ENCODE measurements around the gene IFT43. TPM values are rescaled to one million over a fixed set of nuclear protein-coding genes. Genes with fewer than 3 reads are reported as not detected.

Gene IFT43
- total RNA-seq, 1 experiment from 2014 or later = 17.5 TPM

DNA sequence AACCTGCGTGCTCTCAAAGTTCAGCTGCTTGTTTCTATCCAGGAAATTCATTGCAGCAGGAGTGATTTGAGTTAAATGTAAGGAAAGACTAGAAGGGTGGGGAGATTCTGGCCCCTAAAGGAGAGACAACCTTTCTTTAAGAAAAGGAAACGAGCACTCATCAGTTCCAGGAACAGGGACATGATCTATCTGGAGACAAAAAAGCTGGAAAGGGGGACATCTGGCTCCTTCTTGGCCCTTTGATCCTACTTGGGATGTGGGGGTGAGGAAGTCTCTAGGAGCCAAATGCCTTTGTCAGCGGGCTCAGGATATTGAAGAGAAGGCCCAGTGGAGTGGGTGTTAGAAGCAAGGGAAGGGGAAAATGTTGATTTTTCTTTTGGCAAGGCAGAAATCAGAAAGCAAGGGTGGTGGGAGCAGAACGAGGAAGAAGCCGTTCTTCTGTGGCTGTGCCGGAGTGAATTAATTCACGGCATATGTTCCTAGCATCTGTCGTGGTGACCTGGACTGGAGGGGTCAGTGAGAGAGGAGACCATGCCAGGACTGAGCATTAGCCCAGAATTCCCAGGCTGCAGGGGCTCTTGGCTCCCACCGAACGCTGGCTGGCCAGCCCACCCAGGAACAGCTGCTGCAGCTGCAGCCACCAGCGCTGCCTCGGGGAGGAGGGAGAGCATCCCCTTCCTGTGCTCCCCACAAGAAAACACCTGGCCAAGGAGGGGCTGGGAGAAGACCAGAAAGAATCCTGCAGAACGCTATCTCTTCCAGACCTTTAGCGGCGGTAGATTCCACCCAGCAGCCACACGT, 103.4 kb downstream of the IFT43 start:
- Mint-ChIP-seq H3K4me3 (no peak overlapping the region), H3K9me3 (no peaks in the 10 kb centered on the region), H3K27ac (peak overlapping the region; percentile 25; the same call in 1 of the 2 replicates), H3K4me1 (peaks cover 44% of the 10 kb centered on the region), H3K36me3 (no peaks in the 10 kb centered on the region), H3K27me3 (ENCODE audit: low read depth) (no peaks in the 10 kb centered on the region; the same call in 1 of the 2 replicates)
- ChIA-PET POLR2A (interaction anchor here (0.7 kb wide), 1 partner anchor 26 kb away, joined by 3 read pairs; no protein-coding TSS in a partner anchor), CTCF (interaction anchor here (0.8 to 1.9 kb wide), 2 partner anchors 38 to 298 kb away, joined by 5 to 10 read pairs (median 5); no protein-coding TSS in a partner anchor)
- ATAC-seq (no peak), DNase-seq (ENCODE audit: low spot score) (no peak)
- TF ChIP-seq ZNF263 (CRISPR knock-in tag; IDR thresholded peaks at IDR 0.05; ENCODE audit: low read depth) = peak; percentile 84
- no peak for TF ChIP-seq IRF2 (CRISPR knock-in tag; IDR thresholded peaks at IDR 0.05; ENCODE audit: borderline replicate concordance, low read depth)

DNA sequence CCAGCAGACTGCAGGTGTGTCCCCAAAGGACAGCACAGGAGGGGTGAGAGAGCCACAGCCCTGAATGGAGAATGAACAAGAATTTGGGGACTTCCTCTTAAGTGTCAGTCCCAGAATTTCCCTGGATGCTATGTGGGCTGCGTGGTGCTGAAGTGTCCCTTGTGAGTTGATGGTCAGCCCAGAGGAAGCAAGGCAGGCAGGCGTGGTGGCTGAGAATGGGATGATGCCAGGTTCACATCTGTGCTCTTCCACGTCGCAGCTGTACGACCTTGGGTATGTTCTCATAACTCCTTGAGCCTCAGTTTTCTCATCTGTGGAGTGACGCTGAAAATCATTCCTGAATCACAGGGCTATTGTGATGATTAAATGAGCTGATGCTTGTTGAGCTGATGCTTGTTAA, 104.0 kb downstream of the IFT43 start:
- POLR2A ChIA-PET = no interaction called here
- DNase-seq (ENCODE audit: low spot score) (no peak), ATAC-seq (0 out of 2 replicates have a peak, but pooled peaks have one; percentile 10)
- H3K4me3 Mint-ChIP-seq = no peak overlapping the region
- no peaks in the 10 kb centered on the region for H3K36me3 Mint-ChIP-seq
- TF ChIP-seq, protein P1, sequence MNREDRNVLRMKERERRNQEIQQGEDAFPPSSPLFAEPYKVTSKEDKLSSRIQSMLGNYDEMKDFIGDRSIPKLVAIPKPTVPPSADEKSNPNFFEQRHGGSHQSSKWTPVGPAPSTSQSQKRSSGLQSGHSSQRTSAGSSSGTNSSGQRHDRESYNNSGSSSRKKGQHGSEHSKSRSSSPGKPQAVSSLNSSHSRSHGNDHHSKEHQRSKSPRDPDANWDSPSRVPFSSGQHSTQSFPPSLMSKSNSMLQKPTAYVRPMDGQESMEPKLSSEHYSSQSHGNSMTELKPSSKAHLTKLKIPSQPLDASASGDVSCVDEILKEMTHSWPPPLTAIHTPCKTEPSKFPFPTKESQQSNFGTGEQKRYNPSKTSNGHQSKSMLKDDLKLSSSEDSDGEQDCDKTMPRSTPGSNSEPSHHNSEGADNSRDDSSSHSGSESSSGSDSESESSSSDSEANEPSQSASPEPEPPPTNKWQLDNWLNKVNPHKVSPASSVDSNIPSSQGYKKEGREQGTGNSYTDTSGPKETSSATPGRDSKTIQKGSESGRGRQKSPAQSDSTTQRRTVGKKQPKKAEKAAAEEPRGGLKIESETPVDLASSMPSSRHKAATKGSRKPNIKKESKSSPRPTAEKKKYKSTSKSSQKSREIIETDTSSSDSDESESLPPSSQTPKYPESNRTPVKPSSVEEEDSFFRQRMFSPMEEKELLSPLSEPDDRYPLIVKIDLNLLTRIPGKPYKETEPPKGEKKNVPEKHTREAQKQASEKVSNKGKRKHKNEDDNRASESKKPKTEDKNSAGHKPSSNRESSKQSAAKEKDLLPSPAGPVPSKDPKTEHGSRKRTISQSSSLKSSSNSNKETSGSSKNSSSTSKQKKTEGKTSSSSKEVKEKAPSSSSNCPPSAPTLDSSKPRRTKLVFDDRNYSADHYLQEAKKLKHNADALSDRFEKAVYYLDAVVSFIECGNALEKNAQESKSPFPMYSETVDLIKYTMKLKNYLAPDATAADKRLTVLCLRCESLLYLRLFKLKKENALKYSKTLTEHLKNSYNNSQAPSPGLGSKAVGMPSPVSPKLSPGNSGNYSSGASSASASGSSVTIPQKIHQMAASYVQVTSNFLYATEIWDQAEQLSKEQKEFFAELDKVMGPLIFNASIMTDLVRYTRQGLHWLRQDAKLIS (CRISPR knock-in tag; IDR thresholded peaks at IDR 0.05; ENCODE audit: borderline replicate concordance) = no peak
- TF ChIP-seq MXD4 (CRISPR knock-in tag; IDR thresholded peaks at IDR 0.05; ENCODE audit: borderline replicate concordance) (no peak), FOXK1 (CRISPR knock-in tag; IDR thresholded peaks at IDR 0.05) (no peak), ZNF317 (CRISPR knock-in tag; IDR thresholded peaks at IDR 0.05; ENCODE audit: borderline replicate concordance, low read depth) (no peak), KAT7 (CRISPR knock-in tag; IDR thresholded peaks at IDR 0.05; ENCODE audit: borderline replicate concordance) (no peak), HMGA2 (CRISPR knock-in tag; IDR thresholded peaks at IDR 0.05) (no peak), ZNF416 (CRISPR knock-in tag; IDR thresholded peaks at IDR 0.05) (no peak)
- peaks cover 38% of the 10 kb centered on the region for H3K4me1 Mint-ChIP-seq
- no peaks in the 10 kb centered on the region for H3K9me3 Mint-ChIP-seq
- H3K27ac Mint-ChIP-seq = peak overlapping the region; percentile 51
- CTCF ChIA-PET = interaction anchor here (0.6 to 2.2 kb wide), 5 partner anchors 13 to 298 kb away, joined by 3 to 10 read pairs (median 4); no protein-coding TSS in a partner anchor
- H3K27me3 Mint-ChIP-seq (ENCODE audit: low read depth) = no peaks in the 10 kb centered on the region; the same call in 1 of the 2 replicates

DNA sequence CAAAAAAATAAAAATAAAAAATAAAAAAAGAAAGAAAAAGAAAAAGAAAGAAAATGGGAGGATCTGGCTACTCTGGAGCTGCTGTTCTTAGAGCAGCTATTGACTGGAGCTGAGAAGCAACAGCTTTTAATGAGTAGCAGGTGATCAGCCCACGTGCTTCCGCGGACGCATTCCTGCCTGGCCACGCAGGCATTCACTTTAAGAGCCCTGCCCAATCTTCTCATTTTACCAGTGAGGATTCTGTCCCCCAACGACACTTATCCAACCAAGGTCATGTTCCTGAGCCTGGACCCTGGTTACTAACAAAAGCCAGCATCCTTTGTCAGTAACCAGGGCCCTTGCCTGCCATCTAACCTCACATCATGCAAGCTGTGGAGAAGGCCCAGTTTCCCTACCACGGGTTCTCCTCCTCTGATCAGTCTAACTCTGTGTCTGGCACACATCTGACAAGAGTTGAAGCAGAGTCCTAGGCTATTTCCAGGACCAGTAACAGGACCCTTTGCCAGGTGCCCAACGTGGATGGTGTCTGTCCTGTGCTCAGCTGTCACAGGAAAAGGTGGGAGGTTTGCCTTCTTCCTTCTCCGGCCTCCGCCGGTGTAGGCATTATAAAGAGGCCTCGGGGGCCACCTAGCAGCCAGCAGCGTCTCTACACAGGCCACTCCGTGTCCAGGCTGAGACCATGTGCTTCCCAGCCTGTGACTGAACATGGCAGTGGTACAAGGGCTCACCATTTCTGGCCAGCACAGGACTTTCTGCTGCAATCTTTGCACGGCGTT, 105.2 kb downstream of the IFT43 start:
- H3K9me3 Mint-ChIP-seq = no peaks in the 10 kb centered on the region
- no peaks in the 10 kb centered on the region; the same call in 1 of the 2 replicates for H3K27me3 Mint-ChIP-seq (ENCODE audit: low read depth)
- H3K36me3 Mint-ChIP-seq = no peaks in the 10 kb centered on the region
- ATAC-seq (0 out of 2 replicates have a peak, but pooled peaks have one; percentile 38), DNase-seq (ENCODE audit: low spot score) (no peak)
- no peak overlapping the region for H3K4me3 Mint-ChIP-seq
- H3K4me1 Mint-ChIP-seq = peaks cover 28% of the 10 kb centered on the region
- ChIA-PET POLR2A (no interaction called here), CTCF (interaction anchor here (0.7 to 2.4 kb wide), 7 partner anchors 15 to 296 kb away, joined by 3 to 10 read pairs (median 4); no protein-coding TSS in a partner anchor)
- H3K27ac Mint-ChIP-seq = no peak overlapping the region
- no peak for TF ChIP-seq SMAD3 (CRISPR knock-in tag; IDR thresholded peaks at IDR 0.05; ENCODE audit: borderline replicate concordance)
- no peak for TF ChIP-seq MAX (CRISPR knock-in tag; IDR thresholded peaks at IDR 0.05)
- no peak for TF ChIP-seq ZNF416 (CRISPR knock-in tag; IDR thresholded peaks at IDR 0.05)
- no peak for TF ChIP-seq NR3C1 (CRISPR knock-in tag; conservative IDR thresholded peaks at IDR 0.05; ENCODE audit: low read depth)
- TF ChIP-seq ZNF317 (CRISPR knock-in tag; IDR thresholded peaks at IDR 0.05; ENCODE audit: borderline replicate concordance, low read depth) = no peak
- TF ChIP-seq RELA (CRISPR knock-in tag; IDR thresholded peaks at IDR 0.05; ENCODE audit: borderline replicate concordance) = no peak
- TF ChIP-seq TCF7 (CRISPR knock-in tag; IDR thresholded peaks at IDR 0.05; ENCODE audit: low read depth) = no peak
- TF ChIP-seq ESRRA (CRISPR knock-in tag; IDR thresholded peaks at IDR 0.05; ENCODE audit: borderline replicate concordance) = no peak
- no peak for TF ChIP-seq JAZF1 (CRISPR knock-in tag; IDR thresholded peaks at IDR 0.05)
- TF ChIP-seq JUN (CRISPR knock-in tag; IDR thresholded peaks at IDR 0.05) = no peak
- no peak for TF ChIP-seq NFYB (CRISPR knock-in tag; conservative IDR thresholded peaks at IDR 0.05; ENCODE audit: low read depth)
- no peak for TF ChIP-seq TEAD1 (CRISPR knock-in tag; IDR thresholded peaks at IDR 0.05)
- TF ChIP-seq, protein P2, sequence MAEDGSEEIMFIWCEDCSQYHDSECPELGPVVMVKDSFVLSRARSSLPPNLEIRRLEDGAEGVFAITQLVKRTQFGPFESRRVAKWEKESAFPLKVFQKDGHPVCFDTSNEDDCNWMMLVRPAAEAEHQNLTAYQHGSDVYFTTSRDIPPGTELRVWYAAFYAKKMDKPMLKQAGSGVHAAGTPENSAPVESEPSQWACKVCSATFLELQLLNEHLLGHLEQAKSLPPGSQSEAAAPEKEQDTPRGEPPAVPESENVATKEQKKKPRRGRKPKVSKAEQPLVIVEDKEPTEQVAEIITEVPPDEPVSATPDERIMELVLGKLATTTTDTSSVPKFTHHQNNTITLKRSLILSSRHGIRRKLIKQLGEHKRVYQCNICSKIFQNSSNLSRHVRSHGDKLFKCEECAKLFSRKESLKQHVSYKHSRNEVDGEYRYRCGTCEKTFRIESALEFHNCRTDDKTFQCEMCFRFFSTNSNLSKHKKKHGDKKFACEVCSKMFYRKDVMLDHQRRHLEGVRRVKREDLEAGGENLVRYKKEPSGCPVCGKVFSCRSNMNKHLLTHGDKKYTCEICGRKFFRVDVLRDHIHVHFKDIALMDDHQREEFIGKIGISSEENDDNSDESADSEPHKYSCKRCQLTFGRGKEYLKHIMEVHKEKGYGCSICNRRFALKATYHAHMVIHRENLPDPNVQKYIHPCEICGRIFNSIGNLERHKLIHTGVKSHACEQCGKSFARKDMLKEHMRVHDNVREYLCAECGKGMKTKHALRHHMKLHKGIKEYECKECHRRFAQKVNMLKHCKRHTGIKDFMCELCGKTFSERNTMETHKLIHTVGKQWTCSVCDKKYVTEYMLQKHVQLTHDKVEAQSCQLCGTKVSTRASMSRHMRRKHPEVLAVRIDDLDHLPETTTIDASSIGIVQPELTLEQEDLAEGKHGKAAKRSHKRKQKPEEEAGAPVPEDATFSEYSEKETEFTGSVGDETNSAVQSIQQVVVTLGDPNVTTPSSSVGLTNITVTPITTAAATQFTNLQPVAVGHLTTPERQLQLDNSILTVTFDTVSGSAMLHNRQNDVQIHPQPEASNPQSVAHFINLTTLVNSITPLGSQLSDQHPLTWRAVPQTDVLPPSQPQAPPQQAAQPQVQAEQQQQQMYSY (CRISPR knock-in tag; IDR thresholded peaks at IDR 0.05) = no peak
- TF ChIP-seq NFE2L1 (CRISPR knock-in tag; IDR thresholded peaks at IDR 0.05) = no peak
- TF ChIP-seq IRF2 (CRISPR knock-in tag; IDR thresholded peaks at IDR 0.05; ENCODE audit: borderline replicate concordance, low read depth) = no peak
- no peak for TF ChIP-seq ZNF138 (CRISPR knock-in tag; conservative IDR thresholded peaks at IDR 0.05)
